Nephron progenitor cell (in vitro differentiated cells): ENCODE measurements around the gene PTGIS.
"Not testable (repeated sequence)": the region's sequence is repeated elsewhere in the genome, so short reads cannot be mapped to it uniquely, and the experiment has no call there.

Experiments used
- DNase-seq: peaks from one replicate; pipeline ENCODE4 v3.0.0; 2021
- H3K27ac Mint-ChIP-seq: 2 replicates; pipeline ENCODE4 v1.8.0; 2021; ENCODE audit warnings: mild to moderate bottlenecking, moderate library complexity, mixed read lengths
- H3K27me3 Mint-ChIP-seq: 2 replicates; pipeline ENCODE4 v1.8.0; 2021; ENCODE audit warnings: mild to moderate bottlenecking, low read depth, mixed read lengths; ENCODE audit not compliant: poor library complexity
- H3K36me3 Mint-ChIP-seq: 2 replicates; pipeline ENCODE4 v1.8.0; 2021; ENCODE audit warnings: low read depth, mixed read lengths
- H3K4me1 Mint-ChIP-seq: 2 replicates; pipeline ENCODE4 v1.8.0; 2021; ENCODE audit warnings: mixed read lengths
- H3K4me3 Mint-ChIP-seq: 2 replicates; pipeline ENCODE4 v1.8.0; 2021; ENCODE audit warnings: mild to moderate bottlenecking, moderate library complexity, mixed read lengths
- H3K9me3 Mint-ChIP-seq: 2 replicates; pipeline ENCODE4 v1.8.0; 2021; ENCODE audit warnings: mild to moderate bottlenecking, moderate library complexity, mixed read lengths
- TF ChIP-seq, protein P1 (sequence below): fragments of 200-600 bp; sonication (generic); IDR thresholded peaks from 2 replicates; pipeline ENCODE4 v1.5.0; 2021; ENCODE audit warnings: antibody characterized with exemption

Gene PTGIS

GRCh38 chr20:49567421-49568277 is at the start of gene PTGIS:
PTGIS (minus strand) TSS chr20:49568137; CDS start chr20:49568116, 21 bp downstream.
- Mint-ChIP-seq H3K4me3 (peak within 1 kb of the TSS; percentile 88), H3K27ac (no peak within 1 kb of the TSS), H3K9me3 (no peaks in the 10 kb centered on the region), H3K27me3 (peaks cover 16% of the 10 kb centered on the region), H3K36me3 (peaks cover 7% of the 10 kb centered on the region), H3K4me1 (peaks cover 39% of the 10 kb centered on the region)
- TF ChIP-seq, protein P1, sequence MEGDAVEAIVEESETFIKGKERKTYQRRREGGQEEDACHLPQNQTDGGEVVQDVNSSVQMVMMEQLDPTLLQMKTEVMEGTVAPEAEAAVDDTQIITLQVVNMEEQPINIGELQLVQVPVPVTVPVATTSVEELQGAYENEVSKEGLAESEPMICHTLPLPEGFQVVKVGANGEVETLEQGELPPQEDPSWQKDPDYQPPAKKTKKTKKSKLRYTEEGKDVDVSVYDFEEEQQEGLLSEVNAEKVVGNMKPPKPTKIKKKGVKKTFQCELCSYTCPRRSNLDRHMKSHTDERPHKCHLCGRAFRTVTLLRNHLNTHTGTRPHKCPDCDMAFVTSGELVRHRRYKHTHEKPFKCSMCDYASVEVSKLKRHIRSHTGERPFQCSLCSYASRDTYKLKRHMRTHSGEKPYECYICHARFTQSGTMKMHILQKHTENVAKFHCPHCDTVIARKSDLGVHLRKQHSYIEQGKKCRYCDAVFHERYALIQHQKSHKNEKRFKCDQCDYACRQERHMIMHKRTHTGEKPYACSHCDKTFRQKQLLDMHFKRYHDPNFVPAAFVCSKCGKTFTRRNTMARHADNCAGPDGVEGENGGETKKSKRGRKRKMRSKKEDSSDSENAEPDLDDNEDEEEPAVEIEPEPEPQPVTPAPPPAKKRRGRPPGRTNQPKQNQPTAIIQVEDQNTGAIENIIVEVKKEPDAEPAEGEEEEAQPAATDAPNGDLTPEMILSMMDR: no peak
- peak; percentile 78 for DNase-seq

DNA sequence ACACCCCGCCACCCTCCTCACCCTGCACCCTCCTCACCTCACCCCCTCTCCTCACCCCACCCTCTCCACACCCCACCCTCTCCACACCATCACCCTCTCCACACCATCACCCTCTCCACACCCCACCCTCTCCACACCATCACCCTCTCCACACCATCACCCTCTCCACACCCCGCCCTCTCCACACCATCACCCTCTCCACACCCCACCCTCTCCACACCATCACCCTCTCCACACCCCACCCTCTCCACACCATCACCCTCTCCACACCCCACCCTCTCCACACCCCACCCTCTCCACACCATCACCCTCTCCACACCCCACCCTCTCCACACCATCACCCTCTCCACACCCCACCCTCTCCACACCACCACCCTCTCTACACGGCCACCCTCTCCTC is 49.5 kb upstream of the PTGIS start:
- H3K4me3 Mint-ChIP-seq, H3K27me3 Mint-ChIP-seq, H3K27ac Mint-ChIP-seq, H3K36me3 Mint-ChIP-seq, H3K4me1 Mint-ChIP-seq, DNase-seq: not testable (repeated sequence)
- H3K9me3 Mint-ChIP-seq: peaks cover 17% of the 10 kb centered on the region

DNA sequence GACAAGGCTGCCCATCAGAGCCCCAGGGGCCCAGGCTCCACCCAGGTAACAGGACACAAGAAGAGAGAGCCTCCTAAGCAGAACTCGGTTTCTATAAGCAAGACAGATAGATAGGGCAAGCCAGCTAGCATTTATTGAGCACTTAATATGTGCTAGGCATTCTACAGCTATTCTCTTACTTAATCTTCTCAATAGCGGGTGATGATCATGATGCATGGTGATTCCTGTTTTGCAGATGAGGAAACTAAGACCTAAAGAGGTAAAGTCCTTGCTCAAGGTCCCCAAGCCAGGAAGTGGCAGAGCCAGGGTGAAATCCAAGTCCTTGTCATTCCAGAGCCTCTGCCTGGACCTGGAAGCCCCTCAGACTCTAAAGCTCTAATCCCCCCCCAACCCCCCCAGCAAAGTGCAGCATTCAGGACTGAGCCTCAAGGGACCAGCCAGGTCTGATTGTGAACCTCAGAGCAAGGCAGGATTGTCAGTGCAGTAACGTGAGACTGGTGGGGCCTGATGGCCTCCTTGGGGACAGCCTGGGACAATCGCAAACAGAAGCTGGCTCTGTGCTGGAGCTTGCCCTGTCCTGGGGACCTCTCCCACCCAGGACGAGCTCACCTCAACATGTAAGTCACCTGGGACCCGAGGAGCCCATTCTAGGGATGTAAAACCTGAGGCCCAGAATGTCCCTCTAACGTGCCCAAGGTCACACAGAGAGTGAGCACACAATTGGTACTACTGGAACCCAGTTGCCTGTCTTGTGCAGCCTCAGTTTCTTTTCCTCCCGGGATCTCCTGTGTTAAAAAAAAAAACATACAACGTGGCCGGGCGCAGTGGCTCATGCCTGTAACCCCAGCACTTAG is 48.4 kb upstream of the PTGIS start:
- H3K36me3 Mint-ChIP-seq: no peaks in the 10 kb centered on the region
- TF ChIP-seq, protein P1: no peak
- H3K9me3 Mint-ChIP-seq: peaks cover 7% of the 10 kb centered on the region
- H3K27ac Mint-ChIP-seq: no peak overlapping the region
- H3K4me1 Mint-ChIP-seq: no peaks in the 10 kb centered on the region
- no peak overlapping the region for H3K4me3 Mint-ChIP-seq
- DNase-seq: no peak
- no peaks in the 10 kb centered on the region for H3K27me3 Mint-ChIP-seq

GRCh38 chr20:49615401-49616153 is 47.6 kb upstream of the PTGIS start:
- TF ChIP-seq, protein P1: no peak
- no peak for DNase-seq
- Mint-ChIP-seq H3K27ac (no peak overlapping the region), H3K4me3 (no peak overlapping the region), H3K4me1 (peaks cover 3% of the 10 kb centered on the region), H3K36me3 (no peaks in the 10 kb centered on the region), H3K27me3 (no peaks in the 10 kb centered on the region), H3K9me3 (peaks cover 1% of the 10 kb centered on the region)

DNA sequence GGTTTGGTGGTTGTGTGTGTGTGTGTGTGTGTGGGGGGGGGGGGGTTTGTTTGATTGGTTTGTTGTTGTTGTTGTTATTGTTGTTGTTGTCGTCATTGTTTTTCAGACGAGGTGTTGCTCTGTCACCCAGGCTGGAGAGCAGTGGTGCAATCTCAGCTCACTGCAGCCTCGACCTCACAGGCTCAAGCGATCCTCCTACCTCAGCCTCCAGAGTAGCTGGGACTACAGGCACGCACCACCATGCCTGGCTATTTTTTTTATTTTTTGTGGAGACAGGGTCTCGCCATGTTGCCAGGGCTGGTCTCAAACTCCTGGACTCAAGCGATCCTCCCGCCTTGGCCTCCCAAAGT is 47.1 kb upstream of the PTGIS start:
- not testable (repeated sequence) for H3K27ac Mint-ChIP-seq, H3K27me3 Mint-ChIP-seq, H3K4me3 Mint-ChIP-seq, H3K4me1 Mint-ChIP-seq, H3K36me3 Mint-ChIP-seq, H3K9me3 Mint-ChIP-seq, DNase-seq

DNA sequence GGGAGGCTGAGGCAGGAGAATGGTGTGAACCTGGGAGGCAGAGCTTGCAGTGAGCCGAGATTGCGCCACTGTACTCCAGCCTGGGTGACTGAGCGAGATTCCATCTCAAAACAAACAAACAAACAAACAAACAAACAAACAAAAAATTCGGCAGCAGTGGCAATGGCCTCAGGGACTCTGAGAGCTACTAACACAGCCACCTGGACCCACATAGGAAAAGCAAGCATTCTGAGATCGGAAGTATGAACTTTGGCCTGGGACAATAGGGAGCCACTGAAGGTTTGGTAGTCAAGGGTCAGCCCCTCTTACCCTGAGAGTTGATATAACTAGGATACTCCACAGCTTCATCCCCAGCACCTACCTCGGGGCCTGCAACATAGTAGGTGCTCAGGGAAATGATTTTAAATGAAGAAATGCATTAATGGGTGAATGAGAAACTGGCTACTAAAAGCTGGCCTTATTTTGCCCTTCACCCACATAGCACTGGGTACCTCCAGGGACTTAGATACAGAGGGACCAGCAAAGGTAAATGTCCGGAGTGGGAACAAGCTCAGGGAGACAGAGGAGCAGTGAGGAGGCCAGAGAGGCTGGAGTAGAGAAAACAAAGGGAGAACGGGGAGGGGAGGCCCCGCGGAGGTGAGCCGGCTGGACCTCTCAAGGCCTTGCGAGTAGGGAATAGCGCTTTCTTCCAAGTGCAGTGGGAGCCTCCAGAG is 46.6 kb upstream of the PTGIS start:
- H3K36me3 Mint-ChIP-seq: no peaks in the 10 kb centered on the region
- TF ChIP-seq, protein P1: no peak
- H3K4me3 Mint-ChIP-seq: no peak overlapping the region
- H3K27ac Mint-ChIP-seq: no peak overlapping the region
- H3K27me3 Mint-ChIP-seq: peaks cover 4% of the 10 kb centered on the region
- no peaks in the 10 kb centered on the region for H3K9me3 Mint-ChIP-seq
- peaks cover 5% of the 10 kb centered on the region for H3K4me1 Mint-ChIP-seq
- DNase-seq: no peak
